Smooth muscle cell (in vitro differentiated cells): ENCODE measurements around the gene CDH22. TPM values are rescaled to one million over a fixed set of nuclear protein-coding genes. Genes with fewer than 3 reads are reported as not detected.

Source experiments
- DNase-seq: peaks from one replicate; lab custom pipeline; 2025; ENCODE audit not compliant: unreplicated experiment; lab: John Stamatoyannopoulos, UW
- H2AFZ ChIP-seq: fragments of 200-600 bp; sonication (generic); 2 replicates; pipeline ENCODE4 v1.6.0; 2016; ENCODE audit warnings: antibody characterized with exemption, low read depth, mild to moderate bottlenecking
- H3F3A ChIP-seq: fragments of 200-600 bp; sonication (generic); 2 replicates; pipeline ENCODE4 v1.6.0; 2017; ENCODE audit warnings: antibody characterized with exemption, low read depth
- H3K27ac ChIP-seq: fragments of 200-600 bp; sonication (generic); 2 replicates; pipeline ENCODE4 v1.5.1; 2016; ENCODE audit warnings: low read depth, mild to moderate bottlenecking
- H3K27me3 ChIP-seq: fragments of 200-600 bp; sonication (generic); 2 replicates; pipeline ENCODE4 v1.6.1; 2016; ENCODE audit warnings: low read depth, mild to moderate bottlenecking
- H3K36me3 ChIP-seq: fragments of 200-600 bp; sonication (generic); 2 replicates; pipeline ENCODE4 v1.5.1; 2016; ENCODE audit warnings: low read depth
- H3K4me1 ChIP-seq: fragments of 200-600 bp; sonication (generic); 2 replicates; pipeline ENCODE4 v1.5.1; 2016; ENCODE audit warnings: low read depth
- H3K4me2 ChIP-seq: fragments of 200-600 bp; sonication (generic); 2 replicates; pipeline ENCODE4 v1.6.0; 2016; ENCODE audit warnings: mild to moderate bottlenecking
- H3K4me3 ChIP-seq: fragments of 200-600 bp; sonication (generic); 2 replicates; pipeline ENCODE4 v1.5.1; 2016; ENCODE audit warnings: mild to moderate bottlenecking
- H3K79me2 ChIP-seq: fragments of 200-600 bp; sonication (generic); 2 replicates; pipeline ENCODE4 v1.6.0; 2016; ENCODE audit warnings: low read depth, mild to moderate bottlenecking
- H3K9ac ChIP-seq: fragments of 200-600 bp; sonication (generic); 2 replicates; pipeline ENCODE4 v1.6.0; 2016; ENCODE audit warnings: low read depth
- H3K9me3 ChIP-seq: fragments of 200-600 bp; sonication (generic); replicated peaks from 2 replicates; pipeline ENCODE4 v1.5.1; 2016; ENCODE audit warnings: low read depth
- H4K20me1 ChIP-seq: fragments of 200-600 bp; sonication (generic); 2 replicates; pipeline ENCODE4 v1.6.0; 2016; ENCODE audit warnings: low read depth
- CTCF ChIP-seq: fragments of 200-600 bp; sonication (generic); IDR thresholded peaks from 2 replicates; pipeline ENCODE4 v1.5.1; 2017; ENCODE audit warnings: borderline replicate concordance, mild to moderate bottlenecking, antibody characterized with exemption; ENCODE audit not compliant: insufficient read depth, poor library complexity, severe bottlenecking
- WGBS: methylation state at CpG from one replicate; pipeline ENCODE4 v1.1.7; 2016; ENCODE audit warnings: low lambda C conversion rate; 5-methylcytosine and 5-hydroxymethylcytosine counted together
- polyA plus RNA-seq: library from polyadenylated mRNA; unstranded; fragments of >200 nt; fragmentation: Nextera tagmentation; extraction: Ambion mirVana; gene quantifications from 2 replicates; pipeline ENCODE4 v1.2.1, GENCODE V29; 2016
- total RNA-seq: library from RNA; depleted of rRNA; stranded (reverse); fragments of >200 nt; gene quantifications from 2 replicates; pipeline ENCODE4 v1.2.3, GENCODE V29; 2014

Gene CDH22
- total and polyA plus RNA-seq, 2 experiments from 2014 or later, result not detected

- DNase-seq, result no peak
- no peak for TF ChIP-seq CTCF
- 76% methylated on average over 12 of the region's 12 CpGs for WGBS
- Histone ChIP-seq H3K9ac (no peak overlapping the region), H3K27ac (no peak overlapping the region), H3K4me1 (no peaks in the 10 kb centered on the region), H3K79me2 (no peaks in the 10 kb centered on the region), H4K20me1 (no peaks in the 10 kb centered on the region), H2AFZ (no peak overlapping the region), H3K4me2 (no peak overlapping the region), H3K27me3 (peaks cover 41% of the 10 kb centered on the region), H3K36me3 (no peaks in the 10 kb centered on the region), H3K4me3 (no peak overlapping the region), H3K9me3 (no peaks in the 10 kb centered on the region), H3F3A (no peaks in the 10 kb centered on the region)
Observed at GRCh38 chr20:46261456-46262253, 46.6 kb downstream of the CDH22 start.

- Histone ChIP-seq H3F3A (no peaks in the 10 kb centered on the region), H3K9me3 (no peaks in the 10 kb centered on the region), H3K4me2 (no peak overlapping the region), H3K36me3 (no peaks in the 10 kb centered on the region), H3K9ac (no peak overlapping the region), H3K4me1 (no peaks in the 10 kb centered on the region), H3K27ac (no peak overlapping the region), H4K20me1 (no peaks in the 10 kb centered on the region), H2AFZ (no peak overlapping the region), H3K27me3 (peaks cover 47% of the 10 kb centered on the region), H3K79me2 (no peaks in the 10 kb centered on the region), H3K4me3 (no peak overlapping the region)
- no peak for TF ChIP-seq CTCF
- DNase-seq, result no peak
- WGBS, result 76% methylated on average over 1 of the region's 1 CpG
Observed at GRCh38 chr20:46260936-46261454, 47.3 kb downstream of the CDH22 start.

GRCh38 chr20:46260480-46260879 lies 47.8 kb downstream of the CDH22 start:
- H3F3A ChIP-seq, result no peaks in the 10 kb centered on the region
- no peak for DNase-seq
- H3K27ac ChIP-seq, result no peak overlapping the region
- no peak overlapping the region for H2AFZ ChIP-seq
- H3K4me3 ChIP-seq, result no peak overlapping the region
- 88% methylated on average over 3 of the region's 3 CpGs for WGBS
- H3K79me2 ChIP-seq, result no peaks in the 10 kb centered on the region
- no peak overlapping the region for H3K9ac ChIP-seq
- H3K4me1 ChIP-seq, result no peaks in the 10 kb centered on the region
- no peak overlapping the region for H3K4me2 ChIP-seq
- H4K20me1 ChIP-seq, result no peaks in the 10 kb centered on the region
- H3K27me3 ChIP-seq, result peaks cover 51% of the 10 kb centered on the region
- no peaks in the 10 kb centered on the region for H3K9me3 ChIP-seq
- no peaks in the 10 kb centered on the region for H3K36me3 ChIP-seq
- no peak for TF ChIP-seq CTCF
